Subcutaneous abdominal adipose tissue (tissue), 5 donors: ENCODE measurements around the gene DCC.
"Not testable (repeated sequence)": the region's sequence is repeated elsewhere in the genome, so short reads cannot be mapped to it uniquely, and the experiment has no call there.

Source experiments
- H3K27ac ChIP-seq: one replicate; pipeline ENCODE4 v1.7.0; 2013; ENCODE audit warnings: low read depth, mild to moderate bottlenecking, inconsistent platforms, low read length, moderate library complexity
- H3K27me3 ChIP-seq, 5 donors: one replicate each; pipeline ENCODE4 v1.7.0; 2013; ENCODE audit warnings: low read length in 5 of 5, inconsistent platforms in 1 of 5; ENCODE audit not compliant: control insufficient read depth in 5 of 5, insufficient read depth in 4 of 5
- H3K36me3 ChIP-seq, 5 donors: one replicate each; pipeline ENCODE4 v1.7.0; 2013; ENCODE audit warnings: low read length in 5 of 5; ENCODE audit not compliant: control insufficient read depth in 5 of 5, insufficient read depth in 5 of 5
- H3K4me1 ChIP-seq, 5 donors: one replicate each; pipeline ENCODE4 v1.7.0; 2013; ENCODE audit warnings: low read length in 5 of 5, mild to moderate bottlenecking in 3 of 5, moderate library complexity in 1 of 5; ENCODE audit not compliant: control insufficient read depth in 5 of 5, insufficient read depth in 5 of 5
- H3K4me3 ChIP-seq, 5 donors: one replicate each; pipeline ENCODE4 v1.7.0; 2013; ENCODE audit warnings: low read length in 5 of 5, low read depth in 1 of 5
- H3K9ac ChIP-seq, 5 donors: one replicate each; pipeline ENCODE4 v1.7.0; 2013; ENCODE audit warnings: low read length in 5 of 5, mild to moderate bottlenecking in 4 of 5, moderate library complexity in 3 of 5
- H3K9me3 ChIP-seq, 5 donors: one replicate each; pipeline ENCODE4 v1.7.0; 2013; ENCODE audit warnings: low read length in 5 of 5; ENCODE audit not compliant: control insufficient read depth in 5 of 5
- donor health status: healthy.
- donor health status: healthy.
- donor health status: healthy.
- donor health status: healthy.
- donor health status: healthy.

The DCC gene

DNA sequence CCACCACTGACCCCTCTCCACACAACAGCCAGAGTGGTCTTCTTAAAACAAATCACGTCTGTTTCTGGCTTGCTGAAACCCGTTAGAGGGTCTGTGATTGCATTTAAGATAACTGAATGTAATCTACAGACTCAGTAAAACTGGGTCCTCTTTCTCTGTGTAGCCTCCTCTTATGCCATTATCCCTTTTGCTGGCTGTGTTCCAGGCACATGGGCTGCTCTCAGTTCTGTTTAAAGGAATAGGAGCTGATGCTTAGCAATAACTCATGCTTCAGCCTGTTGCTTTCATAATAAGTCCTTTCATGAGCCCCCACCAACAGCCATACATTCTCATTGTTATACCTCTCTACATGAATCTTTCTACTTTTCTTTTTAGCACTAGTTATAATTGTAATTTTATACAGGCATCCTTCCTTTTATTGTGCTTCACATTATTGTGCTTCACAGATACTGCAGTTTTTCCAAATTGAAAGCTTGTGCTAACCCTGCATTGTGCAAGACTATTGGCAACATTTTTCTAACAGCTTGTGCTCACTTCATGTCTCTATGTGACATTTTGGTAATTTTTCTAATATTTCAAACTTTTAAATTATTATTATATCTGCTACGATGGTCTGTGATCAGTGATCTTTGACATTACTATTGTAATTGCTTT is 1101.9 kb downstream of the DCC start:
- H3K36me3 ChIP-seq = no peaks in the 10 kb centered on the region
- H3K9me3 ChIP-seq = no peaks in the 10 kb centered on the region
- H3K9ac ChIP-seq = no peak overlapping the region
- H3K27me3 ChIP-seq = no peaks in the 10 kb centered on the region
- H3K4me1 ChIP-seq = no peaks in the 10 kb centered on the region
- H3K4me3 ChIP-seq = no peak overlapping the region
- H3K27ac ChIP-seq = no peak overlapping the region

DNA sequence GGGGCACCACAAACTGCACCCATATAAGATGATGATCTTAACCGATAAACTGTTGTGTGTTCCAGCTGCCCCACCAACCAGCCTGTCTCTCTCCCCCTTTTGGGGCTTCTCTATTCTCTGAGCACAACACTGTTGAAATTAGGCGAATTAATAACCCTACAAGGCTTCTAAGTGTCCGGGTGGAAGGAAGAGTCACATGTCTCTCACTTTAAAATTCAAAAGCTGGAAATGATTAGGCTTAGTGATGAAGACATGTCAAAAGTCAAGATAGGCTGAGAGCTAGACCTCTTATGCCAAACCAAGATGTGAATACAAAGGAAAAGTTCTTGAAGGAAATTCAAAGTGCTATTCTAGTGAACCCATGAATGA is 1102.4 kb downstream of the DCC start:
- Histone ChIP-seq H3K27ac (no peak overlapping the region), H3K9me3 (no peaks in the 10 kb centered on the region), H3K9ac (no peak overlapping the region), H3K27me3 (no peaks in the 10 kb centered on the region), H3K36me3 (no peaks in the 10 kb centered on the region), H3K4me3 (no peak overlapping the region), H3K4me1 (no peaks in the 10 kb centered on the region)

DNA sequence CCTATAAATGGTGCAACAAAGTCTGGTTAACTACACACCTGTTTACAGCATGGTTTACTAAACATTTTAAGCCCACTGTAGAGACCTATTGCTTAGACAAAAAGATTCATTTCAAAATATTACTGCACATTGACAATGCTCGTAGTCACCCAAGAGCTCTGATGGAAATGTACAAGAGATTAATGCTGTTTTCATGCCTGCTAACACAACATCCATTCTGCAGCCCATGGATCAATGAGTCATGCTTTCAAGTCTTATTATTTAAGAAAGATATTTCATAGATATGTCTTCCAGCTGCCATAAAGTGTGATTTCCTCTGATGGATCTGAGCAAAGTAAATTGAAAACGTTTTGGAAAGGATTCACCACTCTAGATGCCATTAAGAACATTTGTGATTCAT is 1103.3 kb downstream of the DCC start:
- Histone ChIP-seq H3K9me3 (no peaks in the 10 kb centered on the region), H3K27me3 (no peaks in the 10 kb centered on the region), H3K4me1 (no peaks in the 10 kb centered on the region), H3K4me3 (no peak overlapping the region), H3K9ac (no peak overlapping the region), H3K27ac (no peak overlapping the region), H3K36me3 (no peaks in the 10 kb centered on the region)

DNA sequence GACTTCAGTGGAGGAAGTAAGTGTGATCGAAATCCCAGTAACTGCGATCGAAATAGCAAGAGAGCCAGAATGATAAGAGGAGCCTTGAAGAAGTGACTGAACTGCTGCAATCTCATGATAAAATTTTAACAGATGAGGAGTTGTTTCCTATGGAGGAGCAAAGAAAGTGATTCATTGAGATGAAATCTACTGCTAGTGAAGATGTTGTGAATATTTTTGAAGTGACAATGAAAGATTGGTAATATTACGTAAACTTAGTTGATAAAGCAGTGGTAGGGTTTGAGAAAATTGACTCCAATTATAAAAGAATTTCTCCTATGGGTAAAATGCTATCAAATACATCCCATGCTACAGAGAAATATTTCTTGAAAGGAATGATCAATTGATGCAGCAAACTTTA is 1103.8 kb downstream of the DCC start:
- Histone ChIP-seq H3K27me3 (no peaks in the 10 kb centered on the region), H3K9me3 (no peaks in the 10 kb centered on the region), H3K27ac (no peak overlapping the region), H3K9ac (no peak overlapping the region), H3K4me3 (no peak overlapping the region), H3K4me1 (no peaks in the 10 kb centered on the region), H3K36me3 (no peaks in the 10 kb centered on the region)

DNA sequence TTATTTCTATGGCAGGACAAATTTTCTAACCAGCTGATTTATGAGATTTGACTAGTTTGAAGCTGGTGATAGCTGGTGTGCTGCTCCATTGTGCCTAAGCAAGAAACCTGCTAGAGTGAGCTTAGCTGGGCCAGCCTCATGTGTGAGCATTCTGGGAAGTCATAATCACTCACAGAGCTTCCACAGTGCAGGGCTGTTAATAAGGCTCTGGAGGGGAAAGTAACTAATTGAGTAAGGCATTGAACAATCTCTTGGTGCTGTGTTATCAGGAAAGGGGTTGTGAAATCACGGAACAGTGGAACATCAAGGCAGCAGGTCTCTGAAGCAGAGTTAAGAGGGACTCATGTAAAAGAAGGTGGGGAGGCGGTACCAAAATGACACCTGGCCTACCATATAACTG is 1111.9 kb downstream of the DCC start:
- Histone ChIP-seq H3K4me3 (no peak overlapping the region), H3K36me3 (no peaks in the 10 kb centered on the region), H3K9ac (no peak overlapping the region), H3K4me1 (no peaks in the 10 kb centered on the region), H3K9me3 (no peaks in the 10 kb centered on the region), H3K27ac (no peak overlapping the region), H3K27me3 (no peaks in the 10 kb centered on the region)

DNA sequence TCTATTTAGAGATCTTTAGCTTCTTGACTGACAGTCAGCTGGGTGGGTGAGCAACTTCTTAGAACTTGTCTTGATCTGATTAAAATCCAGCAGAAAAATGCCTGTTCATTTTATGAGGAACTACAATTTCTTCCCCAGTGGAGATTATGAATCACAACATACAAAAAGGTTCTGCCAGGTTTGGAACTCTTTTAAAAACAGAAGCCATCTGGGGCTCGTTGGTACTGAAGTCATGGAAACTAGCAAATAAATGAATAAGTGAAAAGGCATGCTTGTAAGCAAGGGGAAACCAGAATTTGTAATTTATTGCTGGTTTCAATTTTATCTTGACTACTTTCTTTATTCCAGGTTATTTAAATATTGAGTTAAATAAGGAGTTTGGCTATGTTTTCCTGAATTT is 1117.1 kb downstream of the DCC start:
- no peak overlapping the region for H3K9ac ChIP-seq
- H3K9me3 ChIP-seq = no peaks in the 10 kb centered on the region
- H3K36me3 ChIP-seq = no peaks in the 10 kb centered on the region
- no peak overlapping the region for H3K4me3 ChIP-seq
- no peak overlapping the region for H3K27ac ChIP-seq
- H3K4me1 ChIP-seq = peaks cover 0 to 18% (median 0%) of the 10 kb centered on the region in 5 donors
- no peaks in the 10 kb centered on the region for H3K27me3 ChIP-seq

DNA sequence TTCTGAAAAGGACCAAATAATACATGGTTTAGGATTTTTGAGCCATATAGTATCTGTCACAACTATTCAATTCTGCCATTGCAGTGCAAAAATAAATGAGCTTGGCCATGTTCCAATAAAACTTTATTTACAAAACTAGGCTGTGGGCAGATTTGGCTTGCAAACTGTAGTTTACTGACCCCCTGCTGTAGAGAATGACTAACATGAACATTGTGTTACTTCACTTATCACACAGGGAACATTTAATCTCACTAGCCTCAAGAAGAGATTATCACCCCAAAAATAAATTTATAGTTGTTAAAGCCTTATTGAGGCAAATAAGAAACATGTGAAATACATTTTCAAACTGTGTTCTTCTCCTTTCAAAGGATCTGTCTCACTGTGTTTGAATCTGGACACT is 1118.3 kb downstream of the DCC start:
- Histone ChIP-seq H3K27ac (no peak overlapping the region), H3K9ac (no peak overlapping the region), H3K4me1 (peaks cover 0 to 18% (median 0%) of the 10 kb centered on the region in 5 donors)

DNA sequence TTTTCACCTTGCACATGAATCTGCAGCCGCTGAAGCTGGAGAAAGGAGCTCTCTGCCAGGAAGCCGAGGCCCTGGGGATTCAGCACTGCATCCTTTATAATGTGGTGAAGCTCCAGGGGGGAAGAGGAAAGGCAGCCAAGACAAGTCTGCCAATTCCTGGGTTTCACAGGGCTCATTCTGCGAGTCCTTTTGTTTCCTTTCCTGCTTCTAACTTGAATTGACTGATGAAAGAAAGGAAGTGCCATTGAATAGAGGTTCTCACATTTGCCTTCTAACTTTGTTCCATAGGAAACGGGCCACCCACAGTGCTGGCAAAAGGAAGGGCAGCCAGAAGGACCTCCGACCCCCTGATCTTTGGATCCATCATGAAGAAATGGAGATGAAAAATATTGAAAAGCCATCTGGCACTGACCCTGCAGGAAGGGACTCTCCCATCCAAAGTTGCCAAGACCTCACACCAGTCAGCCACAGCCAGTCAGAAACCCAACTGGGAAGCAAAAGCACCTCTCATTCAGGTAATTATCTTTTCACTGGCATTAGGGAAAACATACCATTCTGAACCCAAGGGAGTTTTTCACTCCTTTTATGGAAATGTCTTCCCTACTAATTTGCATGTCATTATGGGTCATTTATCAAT is 1119.1 kb downstream of the DCC start:
- no peak overlapping the region for H3K9ac ChIP-seq
- H3K27me3 ChIP-seq = no peaks in the 10 kb centered on the region
- no peaks in the 10 kb centered on the region for H3K36me3 ChIP-seq
- H3K9me3 ChIP-seq = no peaks in the 10 kb centered on the region
- peaks cover 0 to 18% (median 0%) of the 10 kb centered on the region in 5 donors for H3K4me1 ChIP-seq
- no peak overlapping the region for H3K4me3 ChIP-seq
- no peak overlapping the region for H3K27ac ChIP-seq

More for the DNA sequence above, 1118.3 kb downstream of the DCC start:
- no peaks in the 10 kb centered on the region for H3K27me3 ChIP-seq
- no peak overlapping the region for H3K4me3 ChIP-seq
- H3K36me3 ChIP-seq = no peaks in the 10 kb centered on the region
- no peaks in the 10 kb centered on the region for H3K9me3 ChIP-seq

DNA sequence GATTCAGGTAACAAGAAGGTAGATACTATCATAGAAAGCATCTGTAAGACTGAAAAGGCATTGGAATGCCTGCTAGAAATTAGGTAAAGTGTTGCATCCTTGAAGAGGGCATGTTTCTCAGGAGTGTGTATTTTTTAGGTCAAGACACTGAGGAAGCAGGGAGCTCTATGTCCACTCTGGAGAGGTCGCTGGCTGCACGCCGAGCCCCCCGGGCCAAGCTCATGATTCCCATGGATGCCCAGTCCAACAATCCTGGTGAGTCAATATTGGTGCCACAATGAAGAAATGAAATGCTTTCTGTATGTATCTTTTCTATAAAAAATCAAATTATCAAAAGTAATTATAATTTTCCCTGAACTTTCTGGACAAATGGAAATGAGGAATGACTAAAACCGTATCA is 1127.8 kb downstream of the DCC start:
- H3K9ac ChIP-seq = no peak overlapping the region
- no peak overlapping the region for H3K27ac ChIP-seq
- H3K4me1 ChIP-seq = no peaks in the 10 kb centered on the region
- H3K4me3 ChIP-seq = no peak overlapping the region
- H3K36me3 ChIP-seq = no peaks in the 10 kb centered on the region
- no peaks in the 10 kb centered on the region for H3K27me3 ChIP-seq
- H3K9me3 ChIP-seq = no peaks in the 10 kb centered on the region

DNA sequence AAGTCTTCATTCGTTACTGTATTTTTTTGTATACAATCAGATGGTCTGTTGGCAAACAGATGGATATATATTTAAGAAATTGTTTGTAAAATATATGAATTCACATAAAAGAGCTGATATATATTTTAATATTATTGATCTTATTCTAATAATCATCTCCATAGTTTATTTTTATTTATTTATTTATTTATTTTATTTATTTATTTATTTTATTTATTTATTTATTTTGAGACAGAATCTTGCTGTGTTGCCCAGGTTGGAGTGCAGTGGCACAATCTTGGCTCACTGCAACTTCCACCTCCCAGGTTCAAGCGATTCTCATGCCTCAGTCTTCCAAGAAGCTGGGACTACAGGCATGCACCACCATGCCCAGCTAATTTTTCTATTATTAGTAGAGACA is 1128.2 kb downstream of the DCC start:
- not testable (repeated sequence) for H3K9me3 ChIP-seq, H3K36me3 ChIP-seq, H3K27ac ChIP-seq, H3K4me3 ChIP-seq, H3K27me3 ChIP-seq, H3K4me1 ChIP-seq, H3K9ac ChIP-seq
